ENCODE results near the gene CACNA1D.

DNA sequence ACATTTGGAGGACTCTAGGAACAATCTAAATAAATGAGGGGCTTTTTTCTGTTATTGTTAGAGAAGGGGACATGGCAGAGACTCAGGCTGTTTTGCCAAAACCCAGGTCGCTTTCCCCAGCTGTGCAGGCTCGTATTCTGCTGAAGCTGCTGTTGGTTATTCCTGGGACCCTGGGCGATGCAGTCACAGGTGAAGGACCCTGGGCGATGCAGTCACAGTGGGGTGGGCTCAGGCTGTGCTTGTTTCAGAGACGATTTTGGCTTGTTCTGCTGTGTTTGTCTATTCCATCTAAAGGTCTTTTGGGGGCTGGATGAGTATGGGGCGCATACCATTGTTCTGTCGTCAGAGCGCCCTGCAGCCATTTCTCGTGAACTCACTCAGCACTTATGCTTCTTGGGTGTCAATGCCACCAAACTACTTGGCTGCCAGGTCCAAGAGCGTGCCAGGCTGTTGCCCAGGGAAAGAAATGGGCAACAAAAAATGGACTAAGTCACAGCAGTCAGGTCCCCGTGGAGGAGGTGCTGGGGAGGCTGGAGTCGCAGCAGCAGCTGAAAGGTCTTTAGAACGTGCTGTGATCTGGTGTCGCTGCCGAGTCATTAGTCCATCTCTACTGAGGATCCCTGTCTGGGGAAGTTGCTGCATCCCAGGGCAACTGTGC is 200.4 kb downstream of the CACNA1D start:
- TF ChIP-seq CTCF (IDR thresholded peaks at IDR 0.05) (no peak), POLR2A (IDR thresholded peaks at IDR 0.05) (no peak)

Data from body of pancreas (tissue), 4 donors.